Duodenal mucosa (tissue), 2 donors: Measurements from ENCODE around the gene ZNF385D.

ENCODE experiments used
- H3K27ac ChIP-seq: one replicate; pipeline ENCODE4 v1.7.0; 2013; ENCODE audit warnings: low read depth, low read length
- H3K27me3 ChIP-seq, 2 donors: one replicate each; pipeline ENCODE4 v1.7.0; 2013; ENCODE audit warnings: low read length in 2 of 2, control low read depth in 1 of 2; ENCODE audit not compliant: insufficient read depth in 2 of 2, control insufficient read depth in 1 of 2
- H3K36me3 ChIP-seq, 2 donors: one replicate each; pipeline ENCODE4 v1.7.0; 2013; ENCODE audit warnings: low read length in 2 of 2, control low read depth in 1 of 2; ENCODE audit not compliant: insufficient read depth in 2 of 2, control insufficient read depth in 1 of 2
- H3K4me1 ChIP-seq, 2 donors: one replicate each; pipeline ENCODE4 v1.7.0; 2013; ENCODE audit warnings: low read length in 2 of 2, control low read depth in 1 of 2; ENCODE audit not compliant: insufficient read depth in 2 of 2, control insufficient read depth in 1 of 2
- H3K4me3 ChIP-seq, 2 donors: one replicate each; pipeline ENCODE4 v1.7.0; 2013; ENCODE audit warnings: low read length in 2 of 2, low read depth in 1 of 2
- H3K9ac ChIP-seq, 2 donors: one replicate each; pipeline ENCODE4 v1.7.0; 2013; ENCODE audit warnings: low read length in 2 of 2, low read depth in 1 of 2
- H3K9me3 ChIP-seq, 2 donors: one replicate each; pipeline ENCODE4 v1.7.0; 2013; ENCODE audit warnings: low read length in 2 of 2, control low read depth in 1 of 2; ENCODE audit not compliant: control insufficient read depth in 1 of 2

Gene ZNF385D

GRCh38 chr3:21654241-21654640 is 96.8 kb downstream of the ZNF385D start:
- Histone ChIP-seq H3K36me3 (no peaks in the 10 kb centered on the region), H3K27ac (no peak overlapping the region), H3K9ac (no peak overlapping the region), H3K9me3 (no peaks in the 10 kb centered on the region), H3K4me3 (no peak overlapping the region), H3K27me3 (no peaks in the 10 kb centered on the region), H3K4me1 (no peaks in the 10 kb centered on the region)

GRCh38 chr3:21649519-21649918 is 101.5 kb downstream of the ZNF385D start:
- Histone ChIP-seq H3K4me1 (no peaks in the 10 kb centered on the region), H3K9me3 (no peaks in the 10 kb centered on the region), H3K36me3 (no peaks in the 10 kb centered on the region), H3K27me3 (no peaks in the 10 kb centered on the region), H3K27ac (no peak overlapping the region), H3K4me3 (no peak overlapping the region), H3K9ac (no peak overlapping the region)

- H3K4me3 ChIP-seq, result no peak overlapping the region
- no peaks in the 10 kb centered on the region for H3K27me3 ChIP-seq
- H3K4me1 ChIP-seq, result no peaks in the 10 kb centered on the region
- H3K9me3 ChIP-seq, result no peaks in the 10 kb centered on the region
- H3K27ac ChIP-seq, result no peak overlapping the region
- no peaks in the 10 kb centered on the region for H3K36me3 ChIP-seq
- H3K9ac ChIP-seq, result no peak overlapping the region
Measured at GRCh38 chr3:21647961-21648360, 103.0 kb downstream of the ZNF385D start.

- Histone ChIP-seq H3K4me3 (no peak overlapping the region), H3K4me1 (no peaks in the 10 kb centered on the region), H3K36me3 (no peaks in the 10 kb centered on the region), H3K27ac (no peak overlapping the region), H3K9ac (no peak overlapping the region), H3K27me3 (no peaks in the 10 kb centered on the region), H3K9me3 (no peaks in the 10 kb centered on the region)
Measured at GRCh38 chr3:21645121-21645897, 105.7 kb downstream of the ZNF385D start.

GRCh38 chr3:21644268-21644667 is 106.7 kb downstream of the ZNF385D start:
- no peaks in the 10 kb centered on the region for H3K9me3 ChIP-seq
- no peaks in the 10 kb centered on the region for H3K4me1 ChIP-seq
- no peak overlapping the region for H3K27ac ChIP-seq
- no peaks in the 10 kb centered on the region for H3K36me3 ChIP-seq
- no peak overlapping the region for H3K4me3 ChIP-seq
- H3K27me3 ChIP-seq, result no peaks in the 10 kb centered on the region
- H3K9ac ChIP-seq, result no peak overlapping the region

- H3K4me3 ChIP-seq, result no peak overlapping the region
- no peaks in the 10 kb centered on the region for H3K36me3 ChIP-seq
- H3K9ac ChIP-seq, result no peak overlapping the region
- no peak overlapping the region for H3K27ac ChIP-seq
- H3K9me3 ChIP-seq, result no peaks in the 10 kb centered on the region
- no peaks in the 10 kb centered on the region for H3K4me1 ChIP-seq
- H3K27me3 ChIP-seq, result no peaks in the 10 kb centered on the region
Measured at GRCh38 chr3:21643752-21644151, 107.3 kb downstream of the ZNF385D start.

- Histone ChIP-seq H3K4me3 (no peak overlapping the region), H3K4me1 (no peaks in the 10 kb centered on the region), H3K27ac (no peak overlapping the region), H3K27me3 (no peaks in the 10 kb centered on the region), H3K36me3 (no peaks in the 10 kb centered on the region), H3K9me3 (no peaks in the 10 kb centered on the region), H3K9ac (no peak overlapping the region)
Measured at GRCh38 chr3:21642433-21642832, 108.6 kb downstream of the ZNF385D start.

GRCh38 chr3:21641959-21642358 is 109.1 kb downstream of the ZNF385D start:
- H3K36me3 ChIP-seq, result no peaks in the 10 kb centered on the region
- no peak overlapping the region for H3K27ac ChIP-seq
- H3K4me1 ChIP-seq, result no peaks in the 10 kb centered on the region

GRCh38 chr3:21638488-21638887 is 112.5 kb downstream of the ZNF385D start:
- Histone ChIP-seq H3K9ac (no peak overlapping the region), H3K27me3 (no peaks in the 10 kb centered on the region), H3K27ac (no peak overlapping the region), H3K4me1 (no peaks in the 10 kb centered on the region), H3K9me3 (no peaks in the 10 kb centered on the region), H3K36me3 (no peaks in the 10 kb centered on the region), H3K4me3 (no peak overlapping the region)

More at GRCh38 chr3:21641959-21642358, 109.1 kb downstream of the ZNF385D start:
- Histone ChIP-seq H3K4me3 (no peak overlapping the region), H3K9ac (no peak overlapping the region), H3K27me3 (no peaks in the 10 kb centered on the region), H3K9me3 (no peaks in the 10 kb centered on the region)

- no peaks in the 10 kb centered on the region for H3K27me3 ChIP-seq
- no peaks in the 10 kb centered on the region for H3K36me3 ChIP-seq
- H3K27ac ChIP-seq, result no peak overlapping the region
- no peaks in the 10 kb centered on the region for H3K4me1 ChIP-seq
- H3K9ac ChIP-seq, result no peak overlapping the region
- H3K9me3 ChIP-seq, result no peaks in the 10 kb centered on the region
- H3K4me3 ChIP-seq, result no peak overlapping the region
Measured at GRCh38 chr3:21634112-21634511, 116.9 kb downstream of the ZNF385D start.
